ENCODE measurements around the gene RFPL1.

RFPL1 gene

GRCh38 chr22:29481265-29482000, 43.0 kb downstream of the RFPL1 start:
- Histone ChIP-seq H3K27me3 (ENCODE audit: control insufficient read depth, insufficient read depth, low read length) (peaks cover 15% of the 10 kb centered on the region), H3K4me3 (ENCODE audit: low read depth, low read length) (no peak overlapping the region), H2AFZ (no peak overlapping the region), H3K4me1 (no peaks in the 10 kb centered on the region), H3K9ac (no peak overlapping the region), H3K27ac (no peak overlapping the region), H3K9me3 (ENCODE audit: control insufficient read depth, low read length) (no peaks in the 10 kb centered on the region), H3K79me2 (no peaks in the 10 kb centered on the region), H3K36me3 (ENCODE audit: control insufficient read depth, insufficient read depth, low read length) (no peaks in the 10 kb centered on the region), H3K4me2 (ENCODE audit: low read length) (no peak overlapping the region)
- TF ChIP-seq, protein P1, sequence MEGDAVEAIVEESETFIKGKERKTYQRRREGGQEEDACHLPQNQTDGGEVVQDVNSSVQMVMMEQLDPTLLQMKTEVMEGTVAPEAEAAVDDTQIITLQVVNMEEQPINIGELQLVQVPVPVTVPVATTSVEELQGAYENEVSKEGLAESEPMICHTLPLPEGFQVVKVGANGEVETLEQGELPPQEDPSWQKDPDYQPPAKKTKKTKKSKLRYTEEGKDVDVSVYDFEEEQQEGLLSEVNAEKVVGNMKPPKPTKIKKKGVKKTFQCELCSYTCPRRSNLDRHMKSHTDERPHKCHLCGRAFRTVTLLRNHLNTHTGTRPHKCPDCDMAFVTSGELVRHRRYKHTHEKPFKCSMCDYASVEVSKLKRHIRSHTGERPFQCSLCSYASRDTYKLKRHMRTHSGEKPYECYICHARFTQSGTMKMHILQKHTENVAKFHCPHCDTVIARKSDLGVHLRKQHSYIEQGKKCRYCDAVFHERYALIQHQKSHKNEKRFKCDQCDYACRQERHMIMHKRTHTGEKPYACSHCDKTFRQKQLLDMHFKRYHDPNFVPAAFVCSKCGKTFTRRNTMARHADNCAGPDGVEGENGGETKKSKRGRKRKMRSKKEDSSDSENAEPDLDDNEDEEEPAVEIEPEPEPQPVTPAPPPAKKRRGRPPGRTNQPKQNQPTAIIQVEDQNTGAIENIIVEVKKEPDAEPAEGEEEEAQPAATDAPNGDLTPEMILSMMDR (IDR thresholded peaks at IDR 0.05), result no peak

DNA sequence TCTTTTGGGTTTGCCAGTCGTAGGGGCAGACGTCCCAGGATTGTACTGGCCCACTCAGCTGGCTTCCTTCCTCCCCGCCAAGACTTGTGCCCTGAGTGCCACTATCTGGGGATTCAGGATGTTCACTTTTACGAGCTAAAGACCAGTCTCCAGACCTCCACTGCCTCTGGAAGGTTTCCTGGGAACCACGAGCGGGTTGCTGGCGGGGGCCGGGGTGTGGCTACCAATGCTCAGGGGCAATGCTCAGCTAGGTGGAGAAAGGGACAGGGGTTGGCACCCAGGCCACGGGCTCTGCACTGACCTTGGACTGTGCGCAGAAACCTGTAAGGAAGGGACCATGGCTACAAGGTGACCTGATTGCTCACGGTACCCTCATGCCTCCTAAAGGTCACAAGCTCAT, 43.9 kb downstream of the RFPL1 start:
- Histone ChIP-seq H2AFZ (no peak overlapping the region), H3K4me1 (no peaks in the 10 kb centered on the region), H3K27ac (no peak overlapping the region), H3K9me3 (ENCODE audit: control insufficient read depth, low read length) (no peaks in the 10 kb centered on the region), H3K79me2 (no peaks in the 10 kb centered on the region), H3K4me3 (ENCODE audit: low read depth, low read length) (no peak overlapping the region), H3K9ac (no peak overlapping the region), H3K4me2 (ENCODE audit: low read length) (no peak overlapping the region), H3K27me3 (ENCODE audit: control insufficient read depth, insufficient read depth, low read length) (peaks cover 15% of the 10 kb centered on the region), H3K36me3 (ENCODE audit: control insufficient read depth, insufficient read depth, low read length) (no peaks in the 10 kb centered on the region)
- TF ChIP-seq, protein P1 (IDR thresholded peaks at IDR 0.05), result no peak

GRCh38 chr22:29482726-29483125, 44.3 kb downstream of the RFPL1 start:
- no peaks in the 10 kb centered on the region for H3K79me2 ChIP-seq
- no peak overlapping the region for H3K4me3 ChIP-seq (ENCODE audit: low read depth, low read length)
- no peaks in the 10 kb centered on the region for H3K36me3 ChIP-seq (ENCODE audit: control insufficient read depth, insufficient read depth, low read length)
- H3K9ac ChIP-seq, result no peak overlapping the region
- no peak overlapping the region for H3K27ac ChIP-seq
- H3K4me2 ChIP-seq (ENCODE audit: low read length), result no peak overlapping the region
- H3K27me3 ChIP-seq (ENCODE audit: control insufficient read depth, insufficient read depth, low read length), result peaks cover 15% of the 10 kb centered on the region
- no peaks in the 10 kb centered on the region for H3K9me3 ChIP-seq (ENCODE audit: control insufficient read depth, low read length)
- H2AFZ ChIP-seq, result no peak overlapping the region
- TF ChIP-seq, protein P1 (IDR thresholded peaks at IDR 0.05), result no peak
- H3K4me1 ChIP-seq, result no peaks in the 10 kb centered on the region

DNA sequence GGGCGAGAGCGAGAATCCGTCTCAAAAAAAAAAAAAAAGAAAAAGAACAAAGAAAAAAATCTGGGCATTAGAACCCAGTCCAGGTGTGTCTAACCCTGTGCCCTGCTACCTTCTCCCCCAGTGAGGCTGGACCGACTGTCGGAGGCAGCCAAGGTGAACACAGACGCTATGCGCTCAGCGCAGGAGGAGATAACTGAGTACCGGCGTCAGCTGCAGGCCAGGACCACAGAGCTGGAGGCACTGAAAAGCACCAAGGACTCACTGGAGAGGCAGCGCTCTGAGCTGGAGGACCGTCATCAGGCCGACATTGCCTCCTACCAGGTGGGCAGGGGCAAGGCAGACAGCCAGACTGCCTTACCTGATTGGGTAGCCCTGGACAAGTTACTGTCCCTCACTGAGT, 44.9 kb downstream of the RFPL1 start:
- TF ChIP-seq, protein P1 (IDR thresholded peaks at IDR 0.05), result no peak
- no peaks in the 10 kb centered on the region for H3K4me1 ChIP-seq
- no peak overlapping the region for H3K4me3 ChIP-seq (ENCODE audit: low read depth, low read length)

GRCh38 chr22:29484642-29485041, 46.3 kb downstream of the RFPL1 start:
- TF ChIP-seq, protein P1 (IDR thresholded peaks at IDR 0.05), result no peak
- no peaks in the 10 kb centered on the region for H3K36me3 ChIP-seq (ENCODE audit: control insufficient read depth, insufficient read depth, low read length)
- no peaks in the 10 kb centered on the region for H3K9me3 ChIP-seq (ENCODE audit: control insufficient read depth, low read length)
- no peak overlapping the region for H3K4me2 ChIP-seq (ENCODE audit: low read length)
- no peak overlapping the region for H3K9ac ChIP-seq
- no peak overlapping the region for H2AFZ ChIP-seq
- H3K27ac ChIP-seq, result no peak overlapping the region
- no peak overlapping the region for H3K4me3 ChIP-seq (ENCODE audit: low read depth, low read length)
- H3K79me2 ChIP-seq, result no peaks in the 10 kb centered on the region
- H3K4me1 ChIP-seq, result no peaks in the 10 kb centered on the region
- H3K27me3 ChIP-seq (ENCODE audit: control insufficient read depth, insufficient read depth, low read length), result peaks cover 14% of the 10 kb centered on the region

More for the DNA sequence above, 44.9 kb downstream of the RFPL1 start:
- Histone ChIP-seq H3K4me2 (ENCODE audit: low read length) (no peak overlapping the region), H3K9me3 (ENCODE audit: control insufficient read depth, low read length) (no peaks in the 10 kb centered on the region), H3K27ac (no peak overlapping the region), H3K27me3 (ENCODE audit: control insufficient read depth, insufficient read depth, low read length) (peaks cover 15% of the 10 kb centered on the region), H2AFZ (no peak overlapping the region), H3K36me3 (ENCODE audit: control insufficient read depth, insufficient read depth, low read length) (no peaks in the 10 kb centered on the region), H3K79me2 (no peaks in the 10 kb centered on the region), H3K9ac (no peak overlapping the region)
